Osteoblast (primary cell): ENCODE measurements around the gene CFAP58. TPM values are rescaled to one million over a fixed set of nuclear protein-coding genes. Genes with fewer than 3 reads are reported as not detected.

Experiments
- DNase-seq: peaks from one replicate; pipeline ENCODE4 v3.0.0; 2011; ENCODE audit warnings: low spot score, mixed read lengths; ENCODE audit not compliant: insufficient read length; ENCODE audit errors: missing footprints
- H2AFZ ChIP-seq: 2 replicates; pipeline ENCODE4 v1.6.0; 2011; ENCODE audit warnings: mild to moderate bottlenecking, low read length
- H3K27ac ChIP-seq: 2 replicates; pipeline ENCODE4 v1.5.1; 2011; ENCODE audit warnings: mild to moderate bottlenecking, low read depth, low read length, moderate library complexity
- H3K27me3 ChIP-seq: 2 replicates; pipeline ENCODE4 v1.6.0; 2012; ENCODE audit warnings: mild to moderate bottlenecking, control low read depth, inconsistent platforms, low read length, moderate library complexity; ENCODE audit not compliant: insufficient read depth
- H3K36me3 ChIP-seq: 2 replicates; pipeline ENCODE4 v1.5.1; 2011; ENCODE audit warnings: mild to moderate bottlenecking, low read length, control low read depth, moderate library complexity; ENCODE audit not compliant: insufficient read depth
- H3K4me1 ChIP-seq: 2 replicates; pipeline ENCODE4 v1.5.1; 2011; ENCODE audit warnings: mild to moderate bottlenecking, low read length, control low read depth, moderate library complexity; ENCODE audit not compliant: insufficient read depth
- H3K4me2 ChIP-seq: 2 replicates; pipeline ENCODE4 v1.6.0; 2011; ENCODE audit warnings: mild to moderate bottlenecking, low read length; ENCODE audit not compliant: insufficient read depth
- H3K4me3 ChIP-seq: fragments of 200-600 bp; sonication (generic); 3 replicates; pipeline ENCODE4 v1.5.1; 2012; ENCODE audit warnings: mild to moderate bottlenecking, low read length, inconsistent platforms; ENCODE audit not compliant: insufficient read depth
- H3K79me2 ChIP-seq: 2 replicates; pipeline ENCODE4 v1.6.0; 2012; ENCODE audit warnings: mild to moderate bottlenecking, low read length, control low read depth, inconsistent platforms; ENCODE audit not compliant: insufficient read depth
- H3K9me3 ChIP-seq: 2 replicates; pipeline ENCODE4 v1.5.1; 2011; ENCODE audit warnings: low read depth, low read length, control low read depth
- H4K20me1 ChIP-seq: 2 replicates; pipeline ENCODE4 v1.6.0; 2012; ENCODE audit warnings: mild to moderate bottlenecking, low read length, control low read depth; ENCODE audit not compliant: insufficient read depth
- total RNA-seq: library from RNA; depleted of rRNA; stranded (reverse); fragments of >200 nt; gene quantifications from 2 replicates; pipeline ENCODE4 v1.2.3, GENCODE V29; 2012
- TF ChIP-seq, protein P1 (sequence below): IDR thresholded peaks from 2 replicates; pipeline ENCODE4 v1.5.1; 2011; ENCODE audit warnings: mild to moderate bottlenecking, low read depth, low read length, moderate library complexity; ENCODE audit errors: extremely low read depth

Gene CFAP58
- total RNA-seq, 1 donor = 0.36 TPM

DNA sequence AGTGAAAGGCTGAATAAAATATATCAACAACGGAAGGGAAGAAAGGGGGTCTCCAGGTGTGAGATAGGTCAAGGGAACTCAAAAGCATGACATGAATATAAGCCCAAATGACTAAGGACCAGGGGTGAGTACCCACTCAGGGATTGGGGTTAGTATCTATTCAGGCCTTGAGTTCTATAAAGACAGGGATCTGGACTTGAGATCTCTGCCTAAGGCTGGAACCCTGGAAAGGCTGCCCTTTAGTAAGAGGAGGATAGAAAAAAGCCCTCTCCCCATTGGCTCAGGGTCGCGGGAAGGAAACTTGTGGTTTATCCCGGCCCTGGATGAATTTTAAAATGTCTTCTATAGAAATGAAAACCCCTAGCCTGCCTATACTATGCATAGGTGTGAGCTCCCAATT, 13.0 kb upstream of the CFAP58 start:
- H3K4me3 ChIP-seq = no peak overlapping the region
- H2AFZ ChIP-seq = no peak overlapping the region
- peak overlapping the region; percentile 98 for H3K27ac ChIP-seq
- no peaks in the 10 kb centered on the region for H3K9me3 ChIP-seq
- peaks cover 31% of the 10 kb centered on the region for H3K79me2 ChIP-seq
- TF ChIP-seq, protein P1, sequence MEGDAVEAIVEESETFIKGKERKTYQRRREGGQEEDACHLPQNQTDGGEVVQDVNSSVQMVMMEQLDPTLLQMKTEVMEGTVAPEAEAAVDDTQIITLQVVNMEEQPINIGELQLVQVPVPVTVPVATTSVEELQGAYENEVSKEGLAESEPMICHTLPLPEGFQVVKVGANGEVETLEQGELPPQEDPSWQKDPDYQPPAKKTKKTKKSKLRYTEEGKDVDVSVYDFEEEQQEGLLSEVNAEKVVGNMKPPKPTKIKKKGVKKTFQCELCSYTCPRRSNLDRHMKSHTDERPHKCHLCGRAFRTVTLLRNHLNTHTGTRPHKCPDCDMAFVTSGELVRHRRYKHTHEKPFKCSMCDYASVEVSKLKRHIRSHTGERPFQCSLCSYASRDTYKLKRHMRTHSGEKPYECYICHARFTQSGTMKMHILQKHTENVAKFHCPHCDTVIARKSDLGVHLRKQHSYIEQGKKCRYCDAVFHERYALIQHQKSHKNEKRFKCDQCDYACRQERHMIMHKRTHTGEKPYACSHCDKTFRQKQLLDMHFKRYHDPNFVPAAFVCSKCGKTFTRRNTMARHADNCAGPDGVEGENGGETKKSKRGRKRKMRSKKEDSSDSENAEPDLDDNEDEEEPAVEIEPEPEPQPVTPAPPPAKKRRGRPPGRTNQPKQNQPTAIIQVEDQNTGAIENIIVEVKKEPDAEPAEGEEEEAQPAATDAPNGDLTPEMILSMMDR = no peak
- no peaks in the 10 kb centered on the region for H3K36me3 ChIP-seq
- peaks cover 12% of the 10 kb centered on the region for H4K20me1 ChIP-seq
- no peak overlapping the region for H3K4me2 ChIP-seq
- no peak for DNase-seq
- peaks cover 24% of the 10 kb centered on the region for H3K4me1 ChIP-seq
- H3K27me3 ChIP-seq = no peaks in the 10 kb centered on the region

DNA sequence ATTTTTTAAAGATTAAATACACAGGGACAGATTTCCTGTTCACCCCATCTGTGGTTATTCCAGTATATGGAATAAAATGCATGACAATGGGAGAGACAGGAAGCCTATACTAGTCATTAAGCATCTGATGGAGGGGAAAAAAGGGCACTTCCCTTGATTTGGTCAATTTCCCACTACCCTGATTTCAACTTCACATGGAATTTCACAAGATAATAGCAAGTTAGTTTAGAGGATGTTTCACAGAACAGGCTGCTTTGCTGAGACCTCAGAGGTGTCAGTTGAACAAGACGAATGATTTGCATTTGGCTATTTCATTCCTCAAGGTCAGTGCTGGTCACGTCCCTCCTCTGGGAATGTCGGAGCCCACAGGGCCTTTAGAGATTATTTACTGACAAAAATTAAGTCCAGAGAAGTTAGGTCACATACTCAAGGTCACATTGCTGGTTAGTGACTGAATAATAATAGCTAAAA, 10.7 kb upstream of the CFAP58 start:
- DNase-seq = no peak
- H3K27me3 ChIP-seq = no peaks in the 10 kb centered on the region
- peaks cover 18% of the 10 kb centered on the region for H3K4me1 ChIP-seq
- TF ChIP-seq, protein P1 = no peak
- no peaks in the 10 kb centered on the region for H3K36me3 ChIP-seq
- peak overlapping the region; percentile 31 for H2AFZ ChIP-seq
- H3K4me3 ChIP-seq = no peak overlapping the region
- H3K27ac ChIP-seq = peak overlapping the region; percentile 6
- no peak overlapping the region for H3K4me2 ChIP-seq
- H3K9me3 ChIP-seq = no peaks in the 10 kb centered on the region
- no peaks in the 10 kb centered on the region for H4K20me1 ChIP-seq
- peaks cover 8% of the 10 kb centered on the region for H3K79me2 ChIP-seq

DNA sequence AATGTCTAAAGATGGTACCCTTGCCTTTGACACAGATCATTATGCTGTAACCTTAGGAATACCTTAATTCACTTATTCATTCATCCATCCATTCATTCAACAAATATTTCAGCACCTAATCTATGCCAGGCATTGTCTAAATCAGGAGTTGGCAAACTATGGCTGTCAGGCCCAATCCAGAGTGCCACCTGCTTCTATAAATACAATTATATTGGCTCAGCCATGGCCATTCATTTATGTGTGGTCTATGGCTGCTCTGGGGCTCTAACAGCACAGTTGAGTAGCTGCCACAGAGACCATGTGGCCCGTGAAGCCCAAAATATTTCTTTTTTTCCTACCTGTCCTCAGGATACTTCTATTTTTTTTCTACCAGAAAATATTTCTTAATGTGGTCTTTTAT, 9.4 kb upstream of the CFAP58 start:
- Histone ChIP-seq H3K79me2 (peaks cover 2% of the 10 kb centered on the region), H4K20me1 (no peaks in the 10 kb centered on the region), H3K27ac (no peak overlapping the region), H3K4me2 (no peak overlapping the region), H3K4me1 (peaks cover 16% of the 10 kb centered on the region), H3K9me3 (no peaks in the 10 kb centered on the region), H2AFZ (no peak overlapping the region), H3K36me3 (no peaks in the 10 kb centered on the region), H3K27me3 (no peaks in the 10 kb centered on the region), H3K4me3 (no peak overlapping the region)
- TF ChIP-seq, protein P1 = no peak
- DNase-seq = no peak

DNA sequence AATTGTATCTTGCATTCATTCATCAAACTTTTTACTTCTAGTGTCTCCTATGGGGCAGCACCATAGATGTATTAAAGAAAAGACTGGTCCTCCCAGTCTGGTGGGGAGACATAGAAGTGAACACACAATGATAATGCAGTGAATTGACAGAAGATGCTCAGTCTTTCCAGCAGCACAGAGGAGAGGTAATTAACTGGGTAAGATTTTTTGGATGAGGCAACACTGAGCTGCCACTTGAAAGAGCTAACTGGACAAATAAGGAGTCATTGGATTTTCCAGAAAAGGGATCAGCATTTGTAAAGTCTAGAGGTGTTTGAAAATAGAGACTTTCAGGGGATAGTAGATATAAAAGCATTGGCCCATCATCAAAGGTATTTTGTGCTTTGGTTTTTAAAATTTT, 8.1 kb upstream of the CFAP58 start:
- Histone ChIP-seq H4K20me1 (no peaks in the 10 kb centered on the region), H3K4me1 (peaks cover 17% of the 10 kb centered on the region), H2AFZ (no peak overlapping the region), H3K4me2 (no peak overlapping the region), H3K9me3 (no peaks in the 10 kb centered on the region), H3K36me3 (no peaks in the 10 kb centered on the region), H3K27me3 (no peaks in the 10 kb centered on the region), H3K4me3 (no peak overlapping the region), H3K79me2 (no peaks in the 10 kb centered on the region), H3K27ac (no peak overlapping the region)
- TF ChIP-seq, protein P1 = no peak
- peak; percentile 58 for DNase-seq
